Adipocyte (in vitro differentiated cells): Measurements from ENCODE around the gene C11orf97.
A peak's percentile ranks its signal among the peaks of the same experiment; 100 is the strongest.
"Not testable (repeated sequence)": the region's sequence is repeated elsewhere in the genome, so short reads cannot be mapped to it uniquely, and the experiment has no call there.

ENCODE experiments used
- DNase-seq: peaks from one replicate; pipeline ENCODE4 v3.0.0-alpha.2; 2015; ENCODE audit warnings: low read depth
- H3K27me3 ChIP-seq: replicated peaks from 2 replicates; pipeline ENCODE4 v1.7.0; 2013; ENCODE audit warnings: mild to moderate bottlenecking, low read length, moderate library complexity; ENCODE audit not compliant: control insufficient read depth, insufficient read depth
- H3K36me3 ChIP-seq: 2 replicates; pipeline ENCODE4 v1.7.0; 2013; ENCODE audit warnings: low read length, mild to moderate bottlenecking, moderate library complexity; ENCODE audit not compliant: control insufficient read depth, insufficient read depth, severe bottlenecking
- H3K4me1 ChIP-seq: 2 replicates; pipeline ENCODE4 v1.7.0; 2013; ENCODE audit warnings: mild to moderate bottlenecking, low read length, moderate library complexity; ENCODE audit not compliant: control insufficient read depth, insufficient read depth
- H3K4me3 ChIP-seq: 2 replicates; pipeline ENCODE4 v1.7.0; 2013; ENCODE audit warnings: mild to moderate bottlenecking, low read length, moderate library complexity
- H3K9ac ChIP-seq: 2 replicates; pipeline ENCODE4 v1.7.0; 2013; ENCODE audit warnings: mild to moderate bottlenecking, low read length, moderate library complexity
- H3K9me3 ChIP-seq: 2 replicates; pipeline ENCODE4 v1.7.0; 2013; ENCODE audit warnings: mild to moderate bottlenecking, low read length, moderate library complexity; ENCODE audit not compliant: control insufficient read depth

Gene C11orf97

GRCh38 chr11:94504689-94505293 is 7.5 kb upstream of the C11orf97 start:
- peak; percentile 90 for DNase-seq
- Histone ChIP-seq H3K4me1 (no peaks in the 10 kb centered on the region), H3K9ac (no peak overlapping the region), H3K27me3 (no peaks in the 10 kb centered on the region), H3K9me3 (no peaks in the 10 kb centered on the region), H3K4me3 (no peak overlapping the region), H3K36me3 (peaks cover 3% of the 10 kb centered on the region)

GRCh38 chr11:94506513-94506912 is 5.7 kb upstream of the C11orf97 start:
- not testable (repeated sequence) for H3K9ac ChIP-seq, H3K4me1 ChIP-seq, H3K27me3 ChIP-seq

GRCh38 chr11:94507485-94507884 is 4.8 kb upstream of the C11orf97 start:
- DNase-seq = no peak
- Histone ChIP-seq H3K4me3 (no peak overlapping the region), H3K27me3 (no peaks in the 10 kb centered on the region), H3K4me1 (no peaks in the 10 kb centered on the region), H3K9me3 (no peaks in the 10 kb centered on the region), H3K9ac (no peak overlapping the region), H3K36me3 (no peaks in the 10 kb centered on the region)

More at GRCh38 chr11:94506513-94506912, 5.7 kb upstream of the C11orf97 start:
- not testable (repeated sequence) for H3K36me3 ChIP-seq, H3K9me3 ChIP-seq, DNase-seq, H3K4me3 ChIP-seq

- no peaks in the 10 kb centered on the region for H3K36me3 ChIP-seq
- peaks cover 7% of the 10 kb centered on the region for H3K4me1 ChIP-seq
- peak overlapping the region; percentile 84 for H3K4me3 ChIP-seq
- no peaks in the 10 kb centered on the region for H3K27me3 ChIP-seq
- H3K9ac ChIP-seq = no peak overlapping the region
- no peak for DNase-seq
- no peaks in the 10 kb centered on the region for H3K9me3 ChIP-seq
These were observed 830 bp downstream of the C11orf97 start for GRCh38 chr11:94513091-94513490.

- Histone ChIP-seq H3K4me3 (no peak overlapping the region), H3K9me3 (no peaks in the 10 kb centered on the region), H3K4me1 (peaks cover 7% of the 10 kb centered on the region), H3K36me3 (no peaks in the 10 kb centered on the region), H3K27me3 (no peaks in the 10 kb centered on the region), H3K9ac (no peak overlapping the region)
- DNase-seq = no peak
These were observed 3.1 kb downstream of the C11orf97 start for GRCh38 chr11:94515398-94515797.

- peaks cover 7% of the 10 kb centered on the region for H3K4me1 ChIP-seq
- no peaks in the 10 kb centered on the region for H3K36me3 ChIP-seq
These were observed 4.5 kb downstream of the C11orf97 start for GRCh38 chr11:94516725-94517124.

GRCh38 chr11:94518300-94518699 is 6.0 kb downstream of the C11orf97 start:
- no peak for DNase-seq
- Histone ChIP-seq H3K9me3 (no peaks in the 10 kb centered on the region), H3K27me3 (no peaks in the 10 kb centered on the region), H3K4me3 (no peak overlapping the region), H3K36me3 (no peaks in the 10 kb centered on the region), H3K4me1 (no peaks in the 10 kb centered on the region), H3K9ac (no peak overlapping the region)

More at GRCh38 chr11:94516725-94517124, 4.5 kb downstream of the C11orf97 start:
- H3K4me3 ChIP-seq = no peak overlapping the region
- no peak overlapping the region for H3K9ac ChIP-seq
- no peaks in the 10 kb centered on the region for H3K27me3 ChIP-seq
- H3K9me3 ChIP-seq = no peaks in the 10 kb centered on the region
- no peak for DNase-seq

GRCh38 chr11:94519478-94520084 is 7.3 kb downstream of the C11orf97 start:
- Histone ChIP-seq H3K36me3 (no peaks in the 10 kb centered on the region), H3K4me3 (no peak overlapping the region), H3K9ac (no peak overlapping the region), H3K27me3 (no peaks in the 10 kb centered on the region), H3K4me1 (no peaks in the 10 kb centered on the region), H3K9me3 (no peaks in the 10 kb centered on the region)
- DNase-seq = peak; percentile 83

GRCh38 chr11:94521684-94522083 is 9.4 kb downstream of the C11orf97 start:
- no peaks in the 10 kb centered on the region for H3K36me3 ChIP-seq
- H3K9ac ChIP-seq = no peak overlapping the region
- no peak overlapping the region for H3K4me3 ChIP-seq
- no peaks in the 10 kb centered on the region for H3K27me3 ChIP-seq
- H3K9me3 ChIP-seq = no peaks in the 10 kb centered on the region
- peak; percentile 38 for DNase-seq
- peaks cover 7% of the 10 kb centered on the region for H3K4me1 ChIP-seq

- Histone ChIP-seq H3K9ac (no peak overlapping the region), H3K36me3 (no peaks in the 10 kb centered on the region), H3K9me3 (no peaks in the 10 kb centered on the region), H3K4me3 (no peak overlapping the region), H3K27me3 (no peaks in the 10 kb centered on the region), H3K4me1 (peaks cover 7% of the 10 kb centered on the region)
- DNase-seq = no peak
These were observed 12.1 kb downstream of the C11orf97 start for GRCh38 chr11:94524341-94524740.

- H3K9me3 ChIP-seq = no peaks in the 10 kb centered on the region
- H3K4me3 ChIP-seq = no peak overlapping the region
- H3K27me3 ChIP-seq = no peaks in the 10 kb centered on the region
- H3K36me3 ChIP-seq = no peaks in the 10 kb centered on the region
- H3K9ac ChIP-seq = no peak overlapping the region
- DNase-seq = peak; percentile 79
- peaks cover 7% of the 10 kb centered on the region for H3K4me1 ChIP-seq
These were observed 13.5 kb downstream of the C11orf97 start for GRCh38 chr11:94525546-94526324.
